ENCODE results near the gene AMIGO3. TPM values are rescaled to one million over a fixed set of nuclear protein-coding genes. Genes with fewer than 3 reads are reported as not detected.

Gene AMIGO3
- total RNA-seq, 2 donors from 2014 or later: 1.0 to 2.0 TPM

GRCh38 chr3:49721896-49722781 is 2.7 kb upstream of the AMIGO3 start:
- Mint-ChIP-seq H3K9me3 (no peaks in the 10 kb centered on the region), H3K27me3 (no peaks in the 10 kb centered on the region), H3K4me1 (ENCODE audit: low read depth in 2 of 2) (peaks cover 29 to 41% of the 10 kb centered on the region in 2 donors), H3K27ac (peak overlapping the region; percentile 93 to 97), H3K36me3 (no peaks in the 10 kb centered on the region), H3K4me3 (peak overlapping the region; percentile 89)
- ATAC-seq (no peak), DNase-seq (ENCODE audit: low spot score) (no peak)

GRCh38 chr3:49721596-49721895 is 2.1 kb upstream of the AMIGO3 start:
- Mint-ChIP-seq H3K27ac (peak overlapping the region in 1 of 2 donors; percentile 39), H3K36me3 (no peaks in the 10 kb centered on the region), H3K9me3 (no peaks in the 10 kb centered on the region), H3K27me3 (no peaks in the 10 kb centered on the region), H3K4me1 (ENCODE audit: low read depth in 2 of 2) (peaks cover 29 to 41% of the 10 kb centered on the region in 2 donors), H3K4me3 (no peak overlapping the region)
- DNase-seq (ENCODE audit: low spot score): no peak
- no peak for ATAC-seq

- Mint-ChIP-seq H3K36me3 (no peaks in the 10 kb centered on the region), H3K27ac (peak overlapping the region; percentile 39 to 67), H3K9me3 (no peaks in the 10 kb centered on the region), H3K27me3 (no peaks in the 10 kb centered on the region), H3K4me3 (peak overlapping the region; percentile 15), H3K4me1 (ENCODE audit: low read depth in 2 of 2) (peaks cover 29 to 41% of the 10 kb centered on the region in 2 donors)
- ATAC-seq (no peak), DNase-seq (ENCODE audit: low spot score) (no peak)
Observed at GRCh38 chr3:49720855-49721595, 1.5 kb upstream of the AMIGO3 start.

GRCh38 chr3:49718858-49719213 is 648 bp downstream of the AMIGO3 start:
- no peak for DNase-seq (ENCODE audit: low spot score)
- Mint-ChIP-seq H3K4me1 (ENCODE audit: low read depth in 2 of 2) (peaks cover 24 to 40% of the 10 kb centered on the region in 2 donors), H3K4me3 (peak overlapping the region; percentile 84), H3K27me3 (no peaks in the 10 kb centered on the region), H3K36me3 (no peaks in the 10 kb centered on the region), H3K27ac (peak overlapping the region; percentile 66 to 82), H3K9me3 (no peaks in the 10 kb centered on the region)
- ATAC-seq: no peak

GRCh38 chr3:49717959-49718857 is 1.3 kb downstream of the AMIGO3 start:
- Mint-ChIP-seq H3K9me3 (no peaks in the 10 kb centered on the region), H3K4me3 (peak overlapping the region; percentile 84), H3K27ac (peak overlapping the region; percentile 66 to 82), H3K27me3 (no peaks in the 10 kb centered on the region), H3K4me1 (ENCODE audit: low read depth in 2 of 2) (peaks cover 24 to 40% of the 10 kb centered on the region in 2 donors), H3K36me3 (no peaks in the 10 kb centered on the region)
- DNase-seq (ENCODE audit: low spot score) (no peak), ATAC-seq (no peak)

- H3K27ac Mint-ChIP-seq: no peak overlapping the region
- H3K27me3 Mint-ChIP-seq: no peaks in the 10 kb centered on the region
- no peak for ATAC-seq
- H3K36me3 Mint-ChIP-seq: no peaks in the 10 kb centered on the region
- peak; percentile 34 for DNase-seq (ENCODE audit: low spot score)
- no peak overlapping the region for H3K4me3 Mint-ChIP-seq
- H3K9me3 Mint-ChIP-seq: no peaks in the 10 kb centered on the region
- peaks cover 20 to 35% of the 10 kb centered on the region in 2 donors for H3K4me1 Mint-ChIP-seq (ENCODE audit: low read depth in 2 of 2)
Observed at GRCh38 chr3:49717211-49717958, 2.1 kb downstream of the AMIGO3 start.

GRCh38 chr3:49716691-49717210 is 2.7 kb downstream of the AMIGO3 start:
- DNase-seq (ENCODE audit: low spot score): peak; percentile 34
- ATAC-seq: no peak
- H3K9me3 Mint-ChIP-seq: no peaks in the 10 kb centered on the region
- H3K27ac Mint-ChIP-seq: no peak overlapping the region
- no peaks in the 10 kb centered on the region for H3K36me3 Mint-ChIP-seq
- H3K4me1 Mint-ChIP-seq (ENCODE audit: low read depth in 2 of 2): peaks cover 26 to 35% of the 10 kb centered on the region in 2 donors
- H3K4me3 Mint-ChIP-seq: no peak overlapping the region
- no peaks in the 10 kb centered on the region for H3K27me3 Mint-ChIP-seq

- H3K4me1 Mint-ChIP-seq (ENCODE audit: low read depth in 2 of 2): peaks cover 28 to 39% of the 10 kb centered on the region in 2 donors
- no peaks in the 10 kb centered on the region for H3K27me3 Mint-ChIP-seq
- peak; percentile 59 for DNase-seq (ENCODE audit: low spot score)
- H3K4me3 Mint-ChIP-seq: no peak overlapping the region
- no peaks in the 10 kb centered on the region for H3K36me3 Mint-ChIP-seq
- H3K27ac Mint-ChIP-seq: no peak overlapping the region
- ATAC-seq: no peak
- H3K9me3 Mint-ChIP-seq: no peaks in the 10 kb centered on the region
Observed at GRCh38 chr3:49716169-49716568, 3.3 kb downstream of the AMIGO3 start.

- DNase-seq (ENCODE audit: low spot score) (peak; percentile 54), ATAC-seq (no peak)
- Mint-ChIP-seq H3K4me3 (no peak overlapping the region), H3K36me3 (no peaks in the 10 kb centered on the region), H3K4me1 (ENCODE audit: low read depth in 2 of 2) (peaks cover 24 to 35% of the 10 kb centered on the region in 2 donors), H3K27ac (no peak overlapping the region), H3K27me3 (no peaks in the 10 kb centered on the region), H3K9me3 (no peaks in the 10 kb centered on the region)
Observed at GRCh38 chr3:49715611-49716121, 3.8 kb downstream of the AMIGO3 start.

- ATAC-seq (no peak), DNase-seq (ENCODE audit: low spot score) (peak; percentile 49)
- Mint-ChIP-seq H3K4me1 (ENCODE audit: low read depth in 2 of 2) (peaks cover 23 to 29% of the 10 kb centered on the region in 2 donors), H3K9me3 (no peaks in the 10 kb centered on the region), H3K27ac (no peak overlapping the region), H3K27me3 (no peaks in the 10 kb centered on the region), H3K4me3 (no peak overlapping the region), H3K36me3 (no peaks in the 10 kb centered on the region)
Observed at GRCh38 chr3:49714728-49715550, 4.5 kb downstream of the AMIGO3 start.

GRCh38 chr3:49713336-49714105 is 6.0 kb downstream of the AMIGO3 start:
- Mint-ChIP-seq H3K36me3 (no peaks in the 10 kb centered on the region), H3K9me3 (no peaks in the 10 kb centered on the region), H3K4me1 (ENCODE audit: low read depth in 2 of 2) (peaks cover 16 to 17% of the 10 kb centered on the region in 2 donors), H3K27me3 (no peaks in the 10 kb centered on the region), H3K4me3 (no peak overlapping the region), H3K27ac (no peak overlapping the region)
- ATAC-seq: no peak
- DNase-seq (ENCODE audit: low spot score): peak; percentile 49

All from natural killer cell treated with Interleukin-12 subunit alpha and Interleukin-12 subunit beta and Interleukin-15 and Interleukin-18, amount 100 ng/mL, for 72 hours (primary cell).